Left hindlimb (tissue), 1 donor: ENCODE results near the gene MTHFD1.
"Not testable (repeated sequence)": the region's sequence is repeated elsewhere in the genome, so short reads cannot be mapped to it uniquely, and the experiment has no call there.

Source experiments
- DNase-seq: peaks from one replicate; pipeline ENCODE4 v3.0.0-alpha.2; 2018

The MTHFD1 gene

DNA sequence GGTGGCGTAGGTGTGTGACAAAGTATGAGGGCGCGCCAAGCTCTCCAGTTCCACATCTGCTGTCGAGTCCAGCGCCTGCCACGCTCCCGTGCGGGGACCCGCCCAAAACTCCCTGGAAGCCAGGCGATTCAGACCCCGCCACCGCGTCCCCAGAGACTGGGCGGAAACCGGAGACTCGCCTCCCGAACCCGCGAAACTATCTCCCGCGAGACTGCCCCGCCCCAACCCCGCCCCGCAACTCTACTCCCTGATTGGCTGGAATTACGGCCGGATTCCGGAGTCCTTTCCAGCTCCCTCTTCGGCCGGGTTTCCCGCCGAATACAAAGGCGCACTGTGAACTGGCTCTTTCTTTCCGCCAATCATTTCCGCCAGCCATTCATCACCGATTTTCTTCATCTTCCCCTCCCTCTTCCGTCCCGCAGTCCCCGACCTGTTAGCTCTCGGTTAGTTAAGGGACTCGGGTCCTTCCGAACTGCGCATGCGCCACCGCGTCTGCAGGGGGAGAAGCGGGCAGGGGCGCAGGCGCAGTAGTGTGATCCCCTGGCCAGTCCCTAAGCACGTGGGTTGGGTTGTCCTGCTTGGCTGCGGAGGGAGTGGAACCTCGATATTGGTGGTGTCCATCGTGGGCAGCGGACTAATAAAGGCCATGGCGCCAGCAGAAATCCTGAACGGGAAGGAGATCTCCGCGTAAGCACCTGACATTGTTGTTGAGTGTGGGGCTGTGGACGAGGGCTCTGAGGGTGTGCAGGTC, at the start of gene MTHFD1:
TSS of gene MTHFD1 (plus strand) at position 572 of the 751 bp plus-strand sequence. CDS start at position 647, 75 bp downstream.
- DNase-seq: peak; percentile 98

DNA sequence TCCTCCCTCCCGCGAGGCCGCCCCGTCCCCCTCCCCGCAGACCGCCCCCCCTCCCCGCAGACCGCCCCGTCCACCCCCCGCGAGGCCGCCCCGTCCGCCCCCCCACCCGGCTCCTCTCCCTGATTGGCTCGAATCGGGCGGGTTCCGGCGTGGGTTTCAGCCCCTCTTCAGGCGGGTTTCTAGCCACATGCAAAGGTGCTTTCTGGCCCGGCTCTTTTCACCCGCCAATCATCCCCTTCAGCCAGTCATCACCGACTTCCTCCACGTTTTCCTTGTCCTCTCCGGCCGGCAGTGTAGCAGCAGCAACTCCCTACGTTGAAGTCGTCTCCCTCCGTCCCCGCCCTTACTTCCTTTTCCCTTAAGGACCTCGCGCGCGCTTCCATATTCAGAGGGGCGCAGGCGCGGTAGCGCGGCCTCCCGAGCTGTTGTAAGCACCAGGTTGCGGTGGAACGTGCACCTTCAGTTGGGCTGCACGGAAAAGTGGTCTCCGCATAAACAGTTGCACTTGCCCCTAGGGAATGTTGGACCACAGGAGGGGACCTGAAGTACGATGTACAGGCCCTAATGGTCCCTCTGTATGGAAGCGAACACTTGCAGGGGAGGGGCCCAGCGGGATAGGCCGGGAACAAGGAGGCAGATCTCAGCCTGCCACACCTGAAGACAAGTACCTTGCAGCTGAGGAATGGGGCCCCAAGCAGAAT, 49.4 kb upstream of the MTHFD1 start:
- DNase-seq: peak; percentile 98

DNA sequence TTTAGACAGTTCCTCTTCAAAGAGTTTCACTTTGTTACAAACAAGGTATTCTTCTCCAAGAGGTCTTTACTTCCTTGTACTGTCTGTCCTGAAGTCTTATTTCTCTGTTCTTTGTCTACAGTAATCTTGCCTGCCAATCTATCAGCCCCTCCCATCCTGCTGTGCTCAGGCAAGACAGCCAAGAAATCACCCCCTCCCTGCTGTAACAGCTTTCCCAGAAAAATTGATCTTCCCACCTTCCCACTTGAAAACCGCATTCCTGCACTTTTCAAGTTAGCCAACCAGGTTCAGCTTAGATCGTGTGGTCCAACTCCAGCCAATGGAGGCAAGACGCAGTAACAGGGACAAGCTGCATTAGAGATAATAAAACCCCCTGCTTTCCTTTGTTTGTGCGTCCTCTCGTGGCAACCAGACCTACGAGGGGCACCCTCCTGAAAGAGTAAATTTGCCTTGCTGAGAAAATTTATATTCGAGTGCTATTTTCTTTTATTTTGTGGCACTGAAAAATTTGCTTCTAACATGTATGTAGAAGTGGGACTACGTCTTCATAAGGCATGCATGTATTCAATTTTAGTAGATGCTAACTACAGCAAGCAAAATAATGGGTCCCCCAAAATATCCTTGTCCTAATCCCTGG, 47.5 kb upstream of the MTHFD1 start:
- no peak for DNase-seq

DNA sequence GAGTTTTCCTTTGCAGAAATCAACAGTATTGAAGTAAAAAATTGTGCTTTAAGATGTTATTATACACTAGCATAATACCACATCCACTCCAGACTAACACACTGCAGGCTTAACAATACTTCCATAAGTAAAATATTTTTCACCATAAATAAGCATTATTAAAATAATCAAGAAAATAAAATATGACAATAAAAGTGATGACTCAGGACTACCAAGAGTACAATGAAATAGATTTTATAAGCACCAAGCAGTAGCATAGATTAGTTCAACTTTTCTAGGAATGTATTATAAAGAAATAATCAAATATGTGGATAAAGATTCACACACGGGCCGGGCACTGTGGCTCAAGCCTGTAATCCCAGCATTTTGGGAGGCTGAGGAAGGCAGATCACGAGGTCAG, 40.4 kb upstream of the MTHFD1 start:
- DNase-seq: no peak

DNA sequence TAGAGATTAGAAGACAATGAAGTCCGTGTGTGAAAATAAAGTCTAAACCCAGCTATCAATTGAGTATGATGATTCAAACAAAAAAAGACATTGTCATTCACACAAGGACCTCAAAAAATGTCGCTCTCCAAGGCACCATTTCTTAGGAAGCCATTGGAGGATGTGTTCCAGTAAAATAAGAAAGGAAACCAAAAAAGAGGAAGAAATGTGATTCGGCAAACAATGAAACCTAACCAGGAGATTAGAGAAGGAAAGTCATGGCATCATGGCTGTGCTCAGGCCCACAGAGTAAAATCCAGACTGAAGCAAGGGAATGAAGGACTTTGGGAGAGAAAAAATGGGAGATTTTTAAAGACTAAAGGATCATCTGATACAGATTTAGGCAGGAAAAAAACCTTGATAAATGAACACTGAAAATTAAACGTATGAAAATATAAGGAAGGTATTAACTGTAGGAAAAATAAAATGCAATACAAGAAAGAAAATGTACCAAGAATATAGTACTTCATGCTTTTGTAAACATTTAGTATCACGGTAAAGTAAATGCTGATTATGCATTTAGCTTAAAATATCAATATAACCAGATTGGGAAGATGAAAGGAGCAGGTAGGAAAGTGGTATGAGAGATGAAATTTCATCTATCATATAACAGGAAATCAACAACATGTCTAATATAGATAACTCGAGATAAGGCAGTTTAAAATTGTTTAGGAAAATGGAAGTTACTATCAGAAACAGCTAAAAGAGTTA, 38.2 kb upstream of the MTHFD1 start:
- no peak for DNase-seq

DNA sequence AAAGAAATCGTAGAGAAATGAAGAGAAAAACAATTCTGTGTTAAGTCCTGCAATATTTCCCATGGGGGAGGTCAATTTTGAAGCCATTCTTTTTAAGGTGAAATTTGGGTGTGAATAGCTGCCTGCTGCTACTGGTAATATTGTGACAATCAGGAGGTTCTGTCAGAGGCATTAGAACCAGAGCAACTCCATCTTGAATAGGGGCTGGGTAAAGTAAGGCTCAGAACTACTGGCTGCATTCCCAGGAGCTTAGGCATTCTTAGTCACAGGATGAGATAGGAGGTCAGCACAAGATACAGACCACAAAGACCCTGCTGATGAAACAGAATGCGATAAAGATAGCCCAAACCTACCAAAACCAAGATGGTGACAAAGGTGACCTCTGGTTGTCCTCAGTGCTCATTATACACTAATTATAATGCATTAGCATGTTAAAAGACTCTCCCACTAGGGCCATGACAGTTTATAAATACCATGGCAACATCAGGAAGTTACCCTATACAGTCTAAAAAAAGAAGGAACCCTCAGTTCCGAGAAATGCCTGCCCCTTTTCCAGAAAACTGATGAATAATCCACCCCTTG, 24.8 kb upstream of the MTHFD1 start:
- no peak for DNase-seq

DNA sequence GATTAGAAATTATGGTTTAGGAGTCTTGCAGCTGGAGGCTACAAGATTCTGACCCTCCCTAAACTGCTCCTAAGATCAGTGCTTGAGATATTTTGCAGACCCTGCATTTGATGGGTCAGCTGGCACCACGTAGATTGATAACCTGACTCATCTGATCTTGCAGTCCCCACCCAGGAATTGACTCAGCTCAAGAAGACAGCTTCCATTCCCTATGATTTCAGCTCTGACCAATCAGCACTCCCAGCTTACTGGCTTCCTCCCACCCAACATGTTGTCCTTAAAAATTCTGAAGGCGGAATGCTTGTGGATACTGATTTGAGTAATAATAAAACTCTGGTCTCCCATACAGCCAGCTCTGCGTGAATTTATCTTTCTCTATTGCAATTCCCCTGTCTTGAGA, 23.2 kb upstream of the MTHFD1 start:
- no peak for DNase-seq

DNA sequence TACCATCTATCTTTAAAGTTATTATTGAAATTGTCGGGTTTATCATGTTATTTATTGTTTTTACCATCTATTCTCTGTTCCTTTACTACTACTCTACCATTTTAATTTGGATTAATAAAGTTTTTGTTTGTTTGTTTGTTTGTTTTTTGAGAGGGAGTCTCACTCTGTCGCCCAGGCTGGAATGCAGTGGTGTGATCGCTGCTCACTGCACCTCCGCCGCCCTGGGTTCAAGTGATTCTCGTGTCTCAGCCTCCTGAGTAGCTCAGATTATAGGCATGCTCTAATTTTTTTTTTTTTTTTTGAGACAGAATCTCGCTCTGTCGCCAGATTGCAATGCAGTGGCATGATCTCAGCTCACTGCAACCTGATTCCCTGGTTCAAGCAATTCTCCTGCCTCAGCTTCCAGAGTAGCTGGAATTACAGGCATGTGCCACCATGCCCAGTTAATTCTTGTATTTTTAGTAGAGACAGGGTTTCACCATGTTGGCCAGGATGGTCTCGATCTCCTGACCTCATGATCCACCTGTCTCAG, 22.7 kb upstream of the MTHFD1 start:
- DNase-seq: not testable (repeated sequence)

DNA sequence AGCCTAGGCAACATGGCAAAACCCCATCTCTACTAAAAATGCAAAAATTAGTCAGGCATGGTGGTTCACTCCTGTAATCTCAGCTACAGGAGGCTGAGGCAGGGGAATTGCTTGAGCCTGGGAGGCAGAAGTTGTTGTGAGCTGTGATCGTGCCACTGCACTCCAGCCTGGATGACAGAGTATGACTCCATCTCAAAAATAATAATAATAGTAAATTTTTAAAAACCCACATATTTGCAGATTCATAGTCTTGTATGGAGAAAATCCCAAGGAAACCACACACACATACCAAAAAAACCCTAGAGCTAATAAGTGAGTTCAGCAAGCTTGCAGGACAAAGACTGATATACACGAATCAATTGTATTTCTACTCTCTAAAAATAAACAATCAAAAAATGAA, 19.0 kb upstream of the MTHFD1 start:
- DNase-seq: no peak

DNA sequence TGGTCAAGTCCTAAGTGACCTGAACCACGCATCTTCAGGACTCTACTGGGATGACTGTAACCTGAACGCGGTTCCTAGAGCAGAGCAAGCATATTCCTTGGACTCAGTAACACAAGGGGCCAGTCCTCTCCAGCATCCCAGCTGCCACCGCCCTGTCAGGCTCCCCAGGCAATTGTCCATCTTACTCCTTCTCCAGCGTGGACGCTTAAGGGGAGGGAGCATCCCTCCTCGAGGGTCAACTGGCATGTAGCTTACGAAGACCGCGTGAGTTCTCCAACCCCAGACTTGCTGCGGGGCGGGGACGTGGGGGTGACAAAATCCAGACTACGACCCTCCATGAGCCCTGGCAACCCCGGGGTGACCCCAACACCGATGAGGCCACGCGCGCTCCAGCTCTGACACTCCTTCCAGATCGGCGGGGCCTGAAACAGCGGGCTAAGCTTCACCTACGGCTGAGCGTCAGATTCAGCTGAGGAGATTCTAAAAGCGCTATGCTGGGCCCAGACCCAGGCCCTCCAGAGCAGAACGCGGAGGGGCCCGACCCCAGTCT, 846 bp upstream of the MTHFD1 start:
- DNase-seq: no peak

DNA sequence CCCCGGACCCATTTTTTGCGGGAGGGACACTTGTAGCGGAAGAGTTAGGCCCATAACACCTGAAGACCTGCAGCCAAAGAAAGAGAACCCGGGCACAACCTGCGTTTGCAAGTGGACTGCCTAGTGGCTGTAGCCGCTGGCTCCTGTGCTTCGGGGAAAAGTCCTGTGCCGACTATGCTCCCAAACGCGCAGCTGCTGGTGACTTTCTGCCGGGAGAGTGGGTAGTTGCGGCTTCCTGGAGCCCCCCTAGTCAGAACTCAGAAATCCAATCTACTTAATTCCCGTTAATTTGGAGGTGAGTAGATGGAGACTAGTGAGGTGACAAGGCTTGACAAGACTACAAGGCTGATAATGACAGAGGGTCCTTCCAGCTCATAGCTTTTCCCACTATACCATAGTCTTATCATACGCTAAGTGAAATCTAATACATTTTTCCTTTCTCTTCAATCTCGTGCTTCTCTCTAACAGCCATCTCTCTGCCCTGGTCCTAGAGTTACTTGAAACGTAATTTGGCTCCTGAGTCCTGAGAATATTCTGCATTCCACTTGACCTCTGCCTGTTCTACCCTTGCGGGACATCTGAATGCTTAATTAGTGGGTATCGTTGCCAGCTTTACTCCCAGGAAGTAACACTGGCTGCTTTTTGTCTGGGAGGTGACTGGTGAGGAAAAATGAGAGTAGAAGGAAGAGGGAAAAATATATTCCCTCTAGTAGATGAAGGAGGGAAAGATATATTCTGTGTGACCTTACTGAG, 556 bp downstream of the MTHFD1 start:
- no peak for DNase-seq

DNA sequence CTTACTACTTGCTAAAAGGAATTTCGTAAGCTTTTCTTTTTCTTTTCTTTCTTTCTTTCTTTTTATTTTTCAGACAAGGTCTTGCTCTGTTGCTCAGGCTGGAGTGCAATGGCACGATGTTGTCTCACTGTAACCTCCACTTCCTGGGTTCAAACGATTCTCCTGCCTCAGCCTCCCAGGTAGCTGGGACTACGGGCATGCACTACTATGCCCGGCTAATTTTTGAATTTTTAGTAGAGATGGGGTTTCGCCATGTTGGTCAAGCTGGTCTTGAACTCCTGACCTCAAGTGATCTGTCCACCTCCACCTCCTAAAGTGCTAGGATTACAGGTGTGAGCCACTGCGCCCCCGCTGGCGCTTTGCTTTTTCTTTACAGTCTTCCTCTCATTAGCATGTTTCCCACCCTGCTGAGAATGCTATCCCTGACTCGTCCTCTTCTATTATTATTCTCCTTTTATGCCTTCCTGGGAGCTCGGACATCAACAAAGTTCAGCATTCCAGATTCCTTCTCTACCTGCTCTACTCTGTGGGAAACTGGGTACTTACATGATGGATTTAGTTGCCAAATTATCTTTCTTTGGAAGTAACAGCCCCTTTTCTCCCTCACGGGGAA, 3.1 kb downstream of the MTHFD1 start:
- no peak for DNase-seq

DNA sequence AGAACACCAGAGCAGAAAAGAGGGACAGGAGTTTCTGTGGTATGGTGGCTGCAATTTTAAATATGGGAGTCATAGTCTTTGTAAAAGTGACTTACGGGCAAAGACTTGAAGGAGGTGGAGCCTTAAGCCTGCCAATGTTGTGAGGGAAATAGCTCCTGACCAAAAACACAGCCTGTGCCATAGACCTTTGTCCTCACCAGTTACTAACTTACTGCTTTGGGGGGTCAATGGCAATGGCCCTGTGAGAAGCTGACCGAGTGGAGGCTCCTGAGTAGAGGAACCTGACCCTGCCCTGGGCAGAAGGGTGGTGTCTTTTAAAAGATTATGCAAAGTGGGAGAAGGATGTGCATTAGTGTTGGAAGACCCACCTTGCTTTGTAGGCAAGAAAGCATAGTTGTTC, 3.8 kb downstream of the MTHFD1 start:
- no peak for DNase-seq

DNA sequence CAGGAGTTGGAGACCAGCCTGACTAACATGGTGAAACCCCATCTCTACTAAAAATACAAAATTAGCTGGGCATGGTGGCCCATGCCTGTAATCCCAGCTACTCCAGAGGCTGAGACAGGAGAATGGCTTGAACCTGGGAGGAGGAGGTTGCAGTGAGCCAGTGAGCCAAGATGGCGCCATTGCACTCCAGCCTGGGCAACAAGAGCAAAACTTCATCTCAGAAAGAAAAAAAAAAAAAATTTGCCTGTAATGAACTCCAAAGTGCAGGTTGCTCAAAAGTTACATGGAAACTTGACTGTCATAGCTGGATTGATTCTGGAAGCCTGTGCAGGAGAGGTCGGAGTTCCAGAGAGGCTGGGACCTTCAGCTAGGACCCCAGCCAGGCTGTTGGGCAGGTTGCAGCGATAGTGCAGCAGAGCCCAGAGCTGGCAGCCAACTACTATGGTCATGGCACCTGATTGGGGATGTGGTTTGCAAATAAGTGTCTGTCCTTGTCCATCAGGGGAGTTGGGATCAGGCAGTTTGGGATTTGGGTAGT, 5.1 kb downstream of the MTHFD1 start:
- DNase-seq: not testable (repeated sequence)

DNA sequence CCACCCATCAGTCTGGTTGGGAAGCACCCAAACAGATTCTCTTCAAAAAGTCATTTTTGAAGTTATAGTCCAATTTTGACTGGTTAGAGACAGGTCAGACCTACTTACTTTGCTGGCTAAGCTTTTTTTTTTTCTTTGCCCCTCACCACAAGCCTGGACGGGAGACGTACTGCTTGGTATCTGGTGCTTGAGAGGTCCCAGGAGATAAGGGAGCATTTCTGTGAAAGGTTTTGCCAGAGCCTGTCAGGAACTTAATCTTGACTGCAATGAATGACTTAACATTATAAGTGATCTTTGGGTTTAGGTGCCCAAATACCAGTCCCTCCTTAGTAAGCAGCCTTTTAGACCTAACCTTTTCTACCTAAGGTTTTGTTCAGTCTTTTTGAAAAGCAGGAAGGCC, 6.3 kb downstream of the MTHFD1 start:
- no peak for DNase-seq

DNA sequence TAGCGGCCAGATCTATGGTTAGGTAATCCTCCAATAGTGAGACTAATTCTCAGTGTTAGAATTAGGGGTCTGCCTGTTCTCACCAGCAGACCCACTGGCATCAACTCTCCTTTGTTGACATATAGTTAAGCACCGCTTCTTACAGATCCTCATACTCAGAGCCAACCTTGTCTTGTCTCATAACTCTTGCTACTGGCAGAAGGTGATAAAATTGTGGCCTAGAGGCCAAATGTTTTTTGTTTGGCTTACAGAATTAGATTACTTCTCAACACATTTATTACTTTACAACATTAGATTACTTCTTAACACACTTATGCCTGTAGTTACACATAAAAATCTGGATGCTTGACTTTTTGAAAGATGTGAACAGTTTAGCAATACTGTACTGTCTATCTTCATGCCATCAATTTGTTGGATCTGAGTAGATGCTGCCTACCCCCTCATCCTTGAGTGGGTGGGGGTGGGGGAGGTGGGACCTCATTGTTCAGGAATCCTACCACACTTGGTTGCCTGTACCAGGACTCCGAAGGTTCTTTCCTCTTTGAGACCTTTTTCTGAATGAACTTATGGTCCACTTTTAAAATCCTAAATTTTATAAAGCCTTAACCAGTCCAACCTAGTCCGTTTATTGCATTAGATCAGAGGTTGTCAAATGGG, 7.0 kb downstream of the MTHFD1 start:
- no peak for DNase-seq

DNA sequence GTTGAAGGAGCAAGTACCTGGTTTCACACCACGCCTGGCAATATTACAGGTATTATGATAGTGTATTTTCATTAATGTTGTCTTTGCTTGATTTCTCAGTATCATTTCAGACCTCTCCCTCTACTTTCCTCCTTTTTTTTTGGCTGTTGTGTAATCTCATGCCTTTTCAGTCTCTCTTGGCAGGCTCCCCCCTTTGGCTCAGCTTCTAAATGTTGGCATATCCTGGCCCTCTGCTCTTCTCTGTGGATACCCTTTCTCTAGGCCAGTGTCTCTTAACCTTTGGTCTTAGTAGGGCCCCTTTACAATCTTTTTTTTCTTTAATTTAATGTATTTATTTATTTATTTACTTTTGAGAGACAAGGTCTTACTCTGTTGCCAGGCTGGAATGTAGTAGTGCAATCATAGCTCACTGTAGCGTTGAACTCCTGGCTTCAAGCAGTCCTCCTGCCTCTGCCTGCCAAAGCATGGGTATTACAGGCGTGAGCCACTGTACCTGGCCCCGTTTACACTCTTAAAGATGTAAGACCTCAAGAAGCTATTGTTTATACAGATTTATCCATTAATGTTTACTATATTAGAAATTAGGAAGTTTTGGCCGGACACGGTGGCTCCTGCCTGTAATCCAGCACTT, 12.8 kb downstream of the MTHFD1 start:
- no peak for DNase-seq

DNA sequence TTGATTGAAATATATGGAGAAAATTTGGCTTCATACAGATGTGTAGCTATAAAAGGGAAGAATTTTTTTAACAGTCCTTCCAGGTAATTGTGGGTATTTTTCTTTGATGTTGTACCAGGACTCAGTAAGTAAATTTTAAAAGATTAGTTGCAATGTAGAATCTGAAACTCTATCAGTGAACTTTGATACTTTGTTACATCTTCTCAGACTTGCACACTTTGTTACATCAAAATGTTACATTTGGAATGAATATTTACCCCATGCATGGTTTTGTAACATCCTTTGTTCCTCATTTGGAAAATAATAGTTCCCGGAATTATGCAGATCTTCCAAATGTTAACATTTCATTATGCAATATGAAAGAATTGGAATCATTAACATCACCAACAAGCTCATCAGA, 13.8 kb downstream of the MTHFD1 start:
- DNase-seq: no peak

DNA sequence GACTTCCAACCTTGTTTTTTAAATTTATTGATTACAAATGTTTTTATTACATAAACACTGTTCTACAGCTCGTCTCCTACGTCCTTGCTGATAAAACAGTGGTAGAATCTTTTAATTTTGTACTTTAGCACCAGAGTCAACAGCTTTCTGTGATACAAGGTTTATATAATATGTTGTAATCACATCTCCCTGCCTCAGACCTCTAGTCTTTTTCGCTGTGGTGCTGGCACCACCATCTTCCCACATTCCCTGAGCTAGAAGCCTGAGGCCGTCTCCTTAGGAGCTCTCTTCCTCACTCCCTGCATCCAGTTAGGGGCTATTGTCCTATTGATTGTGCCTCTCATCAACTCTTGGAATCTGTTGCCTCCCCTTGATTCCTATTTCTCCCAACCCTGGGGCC, 17.1 kb downstream of the MTHFD1 start:
- no peak for DNase-seq

DNA sequence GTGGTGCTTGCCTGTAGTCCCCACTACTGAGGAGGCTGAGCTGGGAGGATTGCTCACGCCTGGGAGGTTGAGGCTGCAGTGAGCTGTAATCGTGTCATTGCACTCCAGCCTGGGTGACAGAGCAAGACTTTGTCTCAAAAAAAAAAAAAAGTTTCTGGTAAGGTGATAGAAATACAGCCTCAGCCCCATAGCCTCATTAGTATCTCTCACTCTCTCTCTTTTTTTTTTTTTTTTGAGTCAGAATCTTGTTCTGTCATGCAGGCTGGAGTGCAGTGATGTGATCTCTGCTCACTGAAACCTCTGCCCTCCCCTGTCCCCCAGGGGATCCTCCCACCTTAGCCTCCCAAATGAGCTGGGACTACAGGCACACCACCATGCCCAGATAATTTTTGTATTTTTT, 19.2 kb downstream of the MTHFD1 start:
- DNase-seq: no peak
